Measurements from ENCODE around the gene PDGFC. TPM values are rescaled to one million over a fixed set of nuclear protein-coding genes. Genes with fewer than 3 reads are reported as not detected.

Gene PDGFC
- total RNA-seq, 1 donor from 2014 or later = 56.7 TPM

GRCh38 chr4:156924774-156925315, 46.8 kb downstream of the PDGFC start:
- H3K4me3 ChIP-seq (ENCODE audit: low read depth, low read length) = no peak overlapping the region
- no peak for TF ChIP-seq CTCF (conservative IDR thresholded peaks at IDR 0.05; ENCODE audit: low read depth, low read length)
- DNase-seq (ENCODE audit: low read depth) = no peak

- no peak overlapping the region for H3K4me3 ChIP-seq (ENCODE audit: low read depth, low read length)
- no peak for DNase-seq (ENCODE audit: low read depth)
- TF ChIP-seq CTCF (conservative IDR thresholded peaks at IDR 0.05; ENCODE audit: low read depth, low read length) = no peak
Measured at GRCh38 chr4:156923525-156923924, 48.1 kb downstream of the PDGFC start.

- no peak for DNase-seq (ENCODE audit: low read depth)
- H3K4me3 ChIP-seq (ENCODE audit: low read depth, low read length) = no peak overlapping the region
- no peak for TF ChIP-seq CTCF (conservative IDR thresholded peaks at IDR 0.05; ENCODE audit: low read depth, low read length)
Measured at GRCh38 chr4:156915221-156915620, 56.4 kb downstream of the PDGFC start.

GRCh38 chr4:156913234-156913633, 58.4 kb downstream of the PDGFC start:
- no peak for DNase-seq (ENCODE audit: low read depth)
- H3K4me3 ChIP-seq (ENCODE audit: low read depth, low read length) = no peak overlapping the region
- no peak for TF ChIP-seq CTCF (conservative IDR thresholded peaks at IDR 0.05; ENCODE audit: low read depth, low read length)

- no peak overlapping the region for H3K4me3 ChIP-seq (ENCODE audit: low read depth, low read length)
- no peak for TF ChIP-seq CTCF (conservative IDR thresholded peaks at IDR 0.05; ENCODE audit: low read depth, low read length)
- DNase-seq (ENCODE audit: low read depth) = no peak
Measured at GRCh38 chr4:156909010-156909409, 62.6 kb downstream of the PDGFC start.

GRCh38 chr4:156906325-156906724, 65.3 kb downstream of the PDGFC start:
- TF ChIP-seq CTCF (conservative IDR thresholded peaks at IDR 0.05; ENCODE audit: low read depth, low read length) = no peak
- no peak for DNase-seq (ENCODE audit: low read depth)
- no peak overlapping the region for H3K4me3 ChIP-seq (ENCODE audit: low read depth, low read length)

- no peak for DNase-seq (ENCODE audit: low read depth)
- no peak overlapping the region for H3K4me3 ChIP-seq (ENCODE audit: low read depth, low read length)
- no peak for TF ChIP-seq CTCF (conservative IDR thresholded peaks at IDR 0.05; ENCODE audit: low read depth, low read length)
Measured at GRCh38 chr4:156901871-156902270, 69.7 kb downstream of the PDGFC start.
